SU-DHL-6 (cell line): ENCODE measurements around the gene RAB9A.

Experiments
- CTCF ChIP-seq: fragments of 200-600 bp; sonication (generic); IDR thresholded peaks from one replicate; pipeline ENCODE4 v1.5.1; 2017; ENCODE audit warnings: antibody characterized with exemption, mild to moderate bottlenecking, low read length, moderate library complexity; ENCODE audit not compliant: insufficient read depth, poor library complexity, severe bottlenecking
- EZH2phosphoT487 ChIP-seq: fragments of 200-600 bp; sonication (generic), shearing (Covaris generic); conservative IDR thresholded peaks from 2 replicates; pipeline ENCODE4 v1.6.1; 2018; ENCODE audit warnings: mild to moderate bottlenecking, antibody characterized with exemption, low read length, moderate library complexity, mixed read lengths

- TF ChIP-seq CTCF (no peak), EZH2phosphoT487 (no peak)
Measured at GRCh38 chrX:13716905-13717304, 28.0 kb downstream of the RAB9A start.
